Measurements from ENCODE around the gene ANKRD63.

- TF ChIP-seq EP300 (IDR thresholded peaks at IDR 0.05; ENCODE audit: low read depth in 2 of 2, low read length in 2 of 2) (no peak), EP300 (CRISPR knock-in tag; IDR thresholded peaks at IDR 0.05; ENCODE audit: borderline replicate concordance) (no peak), CTCF (CRISPR knock-in tag; IDR thresholded peaks at IDR 0.05) (no peak), RAD21 (CRISPR knock-in tag; IDR thresholded peaks at IDR 0.05) (no peak), HOXA7 (CRISPR knock-in tag; IDR thresholded peaks at IDR 0.05) (no peak), ZNF639 (CRISPR knock-in tag; conservative IDR thresholded peaks at IDR 0.05) (no peak), ZBTB26 (CRISPR knock-in tag; IDR thresholded peaks at IDR 0.05; ENCODE audit: borderline replicate concordance) (no peak), TFE3 (CRISPR knock-in tag; IDR thresholded peaks at IDR 0.05) (no peak)
These were observed 19.5 kb upstream of the ANKRD63 start for GRCh38 chr15:40302288-40302886.
